Measurements from ENCODE around the gene LRRC57.

GRCh38 chr15:42594095-42594494 is 45.5 kb upstream of the LRRC57 start:
- TF ChIP-seq POLR2A (IDR thresholded peaks at IDR 0.05; ENCODE audit: low read depth, low read length) (no peak), POLR2AphosphoS5 (IDR thresholded peaks at IDR 0.05; ENCODE audit: low read depth, low read length) (no peak), TAF1 (IDR thresholded peaks at IDR 0.05; ENCODE audit: borderline replicate concordance, low read depth, low read length) (no peak)

Data from GM12892 (cell line).